ENCODE results near the gene RIN3. TPM values are rescaled to one million over a fixed set of nuclear protein-coding genes. Genes with fewer than 3 reads are reported as not detected.
A peak's percentile ranks its signal among the peaks of the same experiment; 100 is the strongest.

Gene RIN3
- total RNA-seq, 3 donors from 2014 or later (not counting 1 experiment from before 2014, with no cell fraction given), result 248 to 289 (median 282) TPM

DNA sequence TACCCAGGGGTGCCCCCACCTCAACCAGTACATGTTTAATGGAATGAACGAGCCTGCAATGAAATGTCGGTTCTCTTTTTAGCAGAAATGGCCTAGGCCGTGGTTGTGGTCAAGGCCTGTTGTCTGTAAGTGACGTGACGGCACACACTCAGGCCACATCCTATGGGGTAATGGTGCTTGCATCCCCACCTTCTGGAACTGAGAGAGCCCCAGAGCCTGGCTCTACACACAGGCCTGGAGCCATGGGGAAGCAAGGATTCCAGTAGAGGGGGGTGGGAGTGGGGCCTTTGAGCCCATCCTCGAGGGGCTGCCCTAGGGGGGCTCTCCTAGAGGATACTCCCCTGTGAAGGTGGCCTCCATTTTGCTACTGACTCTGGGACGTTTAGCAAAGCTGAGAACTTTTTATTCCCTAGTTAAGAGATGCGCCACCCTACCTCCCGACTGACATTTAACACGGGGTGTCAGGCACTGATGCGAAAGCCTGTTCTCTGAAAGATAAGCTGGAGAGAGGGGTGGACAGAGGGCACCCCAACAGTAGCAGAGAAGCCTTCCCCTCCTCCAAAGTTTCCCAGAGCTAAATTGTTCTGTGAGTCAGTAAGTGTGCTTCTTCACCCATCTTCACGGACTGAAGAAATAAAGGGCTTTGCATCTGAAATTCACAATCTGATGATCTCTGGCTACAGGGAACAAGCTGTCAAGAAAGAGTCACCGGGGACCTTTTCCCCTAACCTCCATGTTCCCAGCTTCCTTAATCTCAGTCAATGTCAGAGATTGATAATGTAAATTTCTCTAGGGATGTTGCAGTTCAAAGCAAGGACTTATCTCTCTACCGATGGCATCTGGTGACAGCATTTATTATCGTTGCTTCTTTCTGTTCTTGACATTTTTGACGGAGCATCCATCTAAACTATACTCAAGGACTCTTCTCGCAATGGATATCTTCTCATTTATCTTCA, 6.8 kb downstream of the RIN3 start:
- ATAC-seq, result peak; percentile 69 to 89 (median 88)
- TF ChIP-seq, protein P1, sequence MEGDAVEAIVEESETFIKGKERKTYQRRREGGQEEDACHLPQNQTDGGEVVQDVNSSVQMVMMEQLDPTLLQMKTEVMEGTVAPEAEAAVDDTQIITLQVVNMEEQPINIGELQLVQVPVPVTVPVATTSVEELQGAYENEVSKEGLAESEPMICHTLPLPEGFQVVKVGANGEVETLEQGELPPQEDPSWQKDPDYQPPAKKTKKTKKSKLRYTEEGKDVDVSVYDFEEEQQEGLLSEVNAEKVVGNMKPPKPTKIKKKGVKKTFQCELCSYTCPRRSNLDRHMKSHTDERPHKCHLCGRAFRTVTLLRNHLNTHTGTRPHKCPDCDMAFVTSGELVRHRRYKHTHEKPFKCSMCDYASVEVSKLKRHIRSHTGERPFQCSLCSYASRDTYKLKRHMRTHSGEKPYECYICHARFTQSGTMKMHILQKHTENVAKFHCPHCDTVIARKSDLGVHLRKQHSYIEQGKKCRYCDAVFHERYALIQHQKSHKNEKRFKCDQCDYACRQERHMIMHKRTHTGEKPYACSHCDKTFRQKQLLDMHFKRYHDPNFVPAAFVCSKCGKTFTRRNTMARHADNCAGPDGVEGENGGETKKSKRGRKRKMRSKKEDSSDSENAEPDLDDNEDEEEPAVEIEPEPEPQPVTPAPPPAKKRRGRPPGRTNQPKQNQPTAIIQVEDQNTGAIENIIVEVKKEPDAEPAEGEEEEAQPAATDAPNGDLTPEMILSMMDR (IDR thresholded peaks at IDR 0.05), result no peak
- Mint-ChIP-seq H3K4me3 (peak overlapping the region; percentile 85), H3K4me1 (peaks cover 82 to 98% of the 10 kb centered on the region in 2 donors), H3K36me3 (no peaks in the 10 kb centered on the region), H3K27me3 (ENCODE audit: low read depth in 2 of 2) (no peaks in the 10 kb centered on the region), H3K27ac (peak overlapping the region; percentile 97 to 98), H3K9me3 (peaks cover 0 to 4% of the 10 kb centered on the region in 2 donors)
- WGBS (ENCODE audit: insufficient coverage), result 72% methylated on average over 17 of the region's 17 CpGs
- no peaks in the 10 kb centered on the region for H3K27me3 ChIP-seq (ENCODE audit: control insufficient read depth, insufficient read depth, low read length)
- H3K9me3 ChIP-seq (ENCODE audit: control insufficient read depth, insufficient read depth, low read length), result no peaks in the 10 kb centered on the region
- peaks cover 96% of the 10 kb centered on the region for H3K4me1 ChIP-seq (ENCODE audit: control insufficient read depth, insufficient read depth, low read length)
- intact Hi-C loops (cut with micrococcal nuclease), result no loop called here
- no peak overlapping the region for H3K4me3 ChIP-seq (ENCODE audit: low read length)
- peak overlapping the region; percentile 90 for H3K27ac ChIP-seq (ENCODE audit: low read length)
- peaks cover 4% of the 10 kb centered on the region for H3K36me3 ChIP-seq (ENCODE audit: control insufficient read depth, insufficient read depth, low read length)
- peak; percentile 44 to 56 for DNase-seq

DNA sequence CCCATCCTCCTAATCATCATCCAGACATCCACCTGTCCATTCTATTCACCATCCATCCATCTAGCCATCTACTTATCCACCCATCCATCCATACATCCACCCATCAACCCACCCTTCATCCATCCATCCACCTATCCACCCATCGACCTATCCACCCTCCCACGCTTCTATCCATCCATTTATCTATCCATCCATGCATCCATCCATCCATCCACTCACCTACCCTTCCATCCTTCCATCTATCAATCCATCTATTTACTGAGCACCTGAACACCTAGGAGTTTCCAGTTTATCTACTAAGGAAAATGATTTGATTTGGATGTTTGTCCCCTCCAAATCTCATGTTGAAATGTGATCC, 7.5 kb downstream of the RIN3 start:
- Mint-ChIP-seq H3K4me3 (peak overlapping the region; percentile 3), H3K36me3 (no peaks in the 10 kb centered on the region), H3K4me1 (peaks cover 77 to 97% of the 10 kb centered on the region in 2 donors), H3K9me3 (peaks cover 0 to 4% of the 10 kb centered on the region in 2 donors), H3K27me3 (ENCODE audit: low read depth in 2 of 2) (no peaks in the 10 kb centered on the region), H3K27ac (peak overlapping the region; percentile 97 to 98)
- Histone ChIP-seq H3K27ac (ENCODE audit: low read length) (peak overlapping the region; percentile 90), H3K4me3 (ENCODE audit: low read length) (no peak overlapping the region), H3K27me3 (ENCODE audit: control insufficient read depth, insufficient read depth, low read length) (no peaks in the 10 kb centered on the region), H3K9me3 (ENCODE audit: control insufficient read depth, insufficient read depth, low read length) (no peaks in the 10 kb centered on the region), H3K36me3 (ENCODE audit: control insufficient read depth, insufficient read depth, low read length) (peaks cover 4% of the 10 kb centered on the region), H3K4me1 (ENCODE audit: control insufficient read depth, insufficient read depth, low read length) (peaks cover 96% of the 10 kb centered on the region)
- TF ChIP-seq, protein P1 (IDR thresholded peaks at IDR 0.05), result no peak
- intact Hi-C loops (cut with micrococcal nuclease), result no loop called here
- no peak for DNase-seq
- ATAC-seq, result no peak
- WGBS (ENCODE audit: insufficient coverage), result 91% methylated on average over 2 of the region's 2 CpGs

DNA sequence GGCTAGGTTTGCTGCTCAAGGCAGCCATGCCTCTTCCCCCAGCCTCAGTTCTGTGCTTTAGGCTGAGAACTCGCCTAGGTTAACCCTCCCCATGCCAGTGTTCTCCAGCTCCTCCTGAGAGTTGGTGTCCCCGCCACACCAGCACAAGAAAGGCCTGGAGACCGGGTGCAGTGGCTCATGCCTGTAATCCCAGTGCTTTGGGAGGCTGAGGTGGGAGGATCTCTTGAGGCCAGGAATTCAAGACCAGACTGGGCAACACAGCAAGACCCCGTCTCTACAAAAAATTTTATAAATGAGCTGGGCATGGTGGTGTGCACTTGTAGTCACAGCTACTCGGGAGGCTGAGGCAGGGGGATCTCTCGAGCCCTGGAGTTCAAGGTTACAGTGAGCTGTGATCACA, 10.2 kb downstream of the RIN3 start:
- DNase-seq (no peak), ATAC-seq (no peak)
- Mint-ChIP-seq H3K4me3 (no peak overlapping the region), H3K27ac (peak overlapping the region; percentile 97 to 98), H3K9me3 (peaks cover 0 to 4% of the 10 kb centered on the region in 2 donors), H3K36me3 (no peaks in the 10 kb centered on the region), H3K4me1 (peaks cover 65 to 96% of the 10 kb centered on the region in 2 donors), H3K27me3 (ENCODE audit: low read depth in 2 of 2) (no peaks in the 10 kb centered on the region)
- intact Hi-C loops (cut with micrococcal nuclease), result no loop called here
- 88% methylated on average over 6 of the region's 6 CpGs for WGBS (ENCODE audit: insufficient coverage)
- no peak overlapping the region for H3K4me3 ChIP-seq (ENCODE audit: low read length)
- H3K36me3 ChIP-seq (ENCODE audit: control insufficient read depth, insufficient read depth, low read length), result peaks cover 4% of the 10 kb centered on the region
- peaks cover 95% of the 10 kb centered on the region for H3K4me1 ChIP-seq (ENCODE audit: control insufficient read depth, insufficient read depth, low read length)
- H3K27ac ChIP-seq (ENCODE audit: low read length), result no peak overlapping the region
- TF ChIP-seq, protein P1 (IDR thresholded peaks at IDR 0.05), result no peak
- H3K9me3 ChIP-seq (ENCODE audit: control insufficient read depth, insufficient read depth, low read length), result no peaks in the 10 kb centered on the region
- H3K27me3 ChIP-seq (ENCODE audit: control insufficient read depth, insufficient read depth, low read length), result no peaks in the 10 kb centered on the region
